Right atrium auricular region (tissue), 2 donors: ENCODE results near the gene DNM3. TPM values are rescaled to one million over a fixed set of nuclear protein-coding genes. Genes with fewer than 3 reads are reported as not detected.

ENCODE experiments used
- DNase-seq: peaks from one replicate; pipeline ENCODE4 v3.0.0-alpha.2; 2019; ENCODE audit warnings: low spot score
- H3K27ac ChIP-seq, 2 donors: fragments of 200-600 bp; sonication (generic); 1 replicate in 1 of 2; 2 replicates in 1 of 2; pipeline ENCODE4 v1.5.1; 2016 to 2019
- H3K27me3 ChIP-seq, 2 donors: fragments of 200-600 bp; sonication (generic); one replicate each; pipeline versions ENCODE4 v1.5.1 to v1.6.0; 2017 to 2019
- H3K36me3 ChIP-seq: fragments of 200-600 bp; sonication (generic); one replicate; pipeline ENCODE4 v1.5.1; 2016
- H3K4me1 ChIP-seq, 2 donors: fragments of 200-600 bp; sonication (generic); one replicate each; pipeline versions ENCODE4 v1.5.1 to v1.6.0; 2017 to 2019
- H3K4me3 ChIP-seq, 2 donors: fragments of 200-600 bp; sonication (generic); 1 replicate in 1 of 2; 2 replicates in 1 of 2; pipeline ENCODE4 v1.5.1; 2017 to 2019; ENCODE audit warnings: mild to moderate bottlenecking in 1 of 2, moderate library complexity in 1 of 2
- H3K9me3 ChIP-seq, 2 donors: fragments of 200-600 bp; sonication (generic); one replicate each; pipeline ENCODE4 v1.5.1; 2019
- CTCF ChIP-seq, 2 donors: fragments of 200-600 bp; sonication (generic); IDR thresholded peaks; one replicate each; pipeline ENCODE4 v1.5.1; 2019; ENCODE audit warnings: antibody characterized with exemption in 2 of 2
- total RNA-seq, 2 donors: library from RNA; depleted of rRNA; stranded (reverse); fragments of >200 nt; gene quantifications; one replicate each; pipeline ENCODE4 v1.1.0, GENCODE V29; 2016

Gene DNM3
- total RNA-seq, 2 donors from 2014 or later = 1.0 to 1.6 TPM

GRCh38 chr1:171881442-171881841 lies 40.1 kb downstream of the DNM3 start:
- Histone ChIP-seq H3K4me1 (no peaks in the 10 kb centered on the region), H3K27ac (no peak overlapping the region), H3K27me3 (no peaks in the 10 kb centered on the region), H3K4me3 (no peak overlapping the region), H3K9me3 (no peaks in the 10 kb centered on the region), H3K36me3 (no peaks in the 10 kb centered on the region)
- no peak for DNase-seq
- no peak for TF ChIP-seq CTCF (IDR thresholded peaks at IDR 0.05)

DNA sequence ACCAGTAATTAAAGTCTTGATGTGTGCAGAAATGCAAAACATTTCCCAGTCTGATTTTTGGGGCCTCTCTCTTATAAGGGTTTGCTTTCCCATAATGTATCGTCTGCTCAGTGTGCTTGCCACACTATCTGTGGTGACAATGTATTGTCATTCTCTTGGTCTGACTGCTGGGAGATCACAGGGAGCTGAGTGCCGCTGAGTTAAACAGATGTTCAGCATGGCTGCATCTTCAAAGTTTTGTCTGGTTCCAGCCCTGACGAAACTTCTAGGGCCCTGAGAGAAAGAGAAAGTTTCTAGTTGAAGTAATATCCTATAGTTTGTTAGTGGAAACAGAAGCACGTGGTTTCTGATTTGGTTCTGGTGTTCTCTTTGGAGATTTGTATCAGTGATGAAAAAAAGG lies 42.6 kb downstream of the DNM3 start:
- Histone ChIP-seq H3K9me3 (peaks cover 0 to 9% of the 10 kb centered on the region in 2 donors), H3K27me3 (no peaks in the 10 kb centered on the region), H3K4me3 (no peak overlapping the region), H3K4me1 (no peaks in the 10 kb centered on the region), H3K27ac (no peak overlapping the region), H3K36me3 (no peaks in the 10 kb centered on the region)
- DNase-seq = no peak
- TF ChIP-seq CTCF (IDR thresholded peaks at IDR 0.05) = no peak

GRCh38 chr1:171884475-171884874 lies 43.2 kb downstream of the DNM3 start:
- no peak for DNase-seq
- Histone ChIP-seq H3K4me3 (no peak overlapping the region), H3K27ac (no peak overlapping the region), H3K9me3 (peaks cover 0 to 9% of the 10 kb centered on the region in 2 donors), H3K36me3 (no peaks in the 10 kb centered on the region), H3K27me3 (no peaks in the 10 kb centered on the region), H3K4me1 (no peaks in the 10 kb centered on the region)
- TF ChIP-seq CTCF (IDR thresholded peaks at IDR 0.05) = no peak

DNA sequence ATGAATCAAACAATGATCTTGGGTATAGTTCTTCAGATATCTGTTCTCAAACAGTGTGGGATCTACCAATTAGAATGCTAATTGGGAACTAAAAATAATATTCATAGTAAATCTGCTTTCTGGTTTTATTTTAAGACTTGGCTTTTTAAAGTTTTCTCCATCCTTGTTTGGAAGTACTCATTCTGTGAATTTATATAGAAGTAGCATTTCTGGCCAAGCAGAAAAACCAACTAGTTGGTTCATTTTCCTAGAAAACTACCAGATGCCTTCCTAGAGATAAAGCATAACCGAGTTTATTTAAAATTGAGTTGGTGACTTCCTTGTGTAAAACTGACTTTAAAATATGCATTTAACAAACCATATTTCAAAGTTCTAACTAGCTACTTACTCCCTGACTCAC lies 48.8 kb downstream of the DNM3 start:
- no peaks in the 10 kb centered on the region for H3K4me1 ChIP-seq
- no peak for DNase-seq
- H3K4me3 ChIP-seq = no peak overlapping the region
- peaks cover 0 to 9% of the 10 kb centered on the region in 2 donors for H3K9me3 ChIP-seq
- H3K27me3 ChIP-seq = no peaks in the 10 kb centered on the region
- no peak for TF ChIP-seq CTCF (IDR thresholded peaks at IDR 0.05)
- no peak overlapping the region for H3K27ac ChIP-seq
- H3K36me3 ChIP-seq = no peaks in the 10 kb centered on the region

DNA sequence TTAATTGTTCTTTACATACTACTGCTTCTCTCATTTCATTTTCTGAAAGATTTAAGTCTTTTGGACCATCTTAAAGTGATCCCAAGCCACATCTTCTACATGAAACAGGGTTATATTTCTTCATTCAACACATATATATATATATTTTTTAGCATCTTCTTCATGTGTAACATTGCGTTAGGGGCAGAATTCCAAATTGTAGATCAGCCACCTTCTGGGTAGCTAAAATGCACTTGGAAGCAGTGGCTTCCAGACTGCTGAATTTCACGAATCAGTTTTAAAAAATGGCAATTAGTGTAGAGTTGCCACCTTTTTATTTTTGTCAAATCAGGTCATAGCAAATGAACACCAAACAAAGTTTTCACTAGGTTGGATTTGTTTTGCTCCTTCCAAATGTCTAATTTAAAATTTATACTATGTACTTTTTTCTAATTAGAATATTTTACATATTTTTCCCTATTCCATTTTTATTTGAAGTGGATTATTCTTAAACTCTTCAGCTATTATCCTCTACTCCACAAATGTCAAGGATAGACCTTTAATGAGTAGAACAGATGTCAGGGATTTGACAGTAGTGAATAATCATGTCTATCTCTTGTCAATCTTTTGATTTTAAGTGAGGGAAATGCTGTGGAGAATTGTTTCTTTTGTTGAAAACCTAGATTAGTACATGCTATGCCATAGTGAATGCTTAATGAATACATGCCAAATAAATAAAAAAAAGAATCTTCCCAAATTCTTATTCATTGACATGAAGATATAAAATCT lies 55.8 kb downstream of the DNM3 start:
- no peaks in the 10 kb centered on the region for H3K27me3 ChIP-seq
- H3K4me3 ChIP-seq = no peak overlapping the region
- H3K9me3 ChIP-seq = no peaks in the 10 kb centered on the region
- TF ChIP-seq CTCF (IDR thresholded peaks at IDR 0.05) = no peak
- DNase-seq = no peak
- no peak overlapping the region for H3K27ac ChIP-seq
- H3K36me3 ChIP-seq = no peaks in the 10 kb centered on the region
- no peaks in the 10 kb centered on the region for H3K4me1 ChIP-seq

GRCh38 chr1:171898941-171899340 lies 57.6 kb downstream of the DNM3 start:
- Histone ChIP-seq H3K4me3 (no peak overlapping the region), H3K9me3 (no peaks in the 10 kb centered on the region), H3K4me1 (no peaks in the 10 kb centered on the region), H3K27me3 (no peaks in the 10 kb centered on the region), H3K36me3 (no peaks in the 10 kb centered on the region), H3K27ac (no peak overlapping the region)
- TF ChIP-seq CTCF (IDR thresholded peaks at IDR 0.05) = no peak
- DNase-seq = no peak
